Left ventricle myocardium inferior (tissue), 1 donor: ENCODE data around the gene PCDHGA2. TPM values are rescaled to one million over a fixed set of nuclear protein-coding genes. Genes with fewer than 3 reads are reported as not detected.

Experiments used
- DNase-seq: peaks from one replicate; pipeline ENCODE4 v3.0.0-alpha.2; 2020
- H3K27ac ChIP-seq: fragments of 200-600 bp; replicated peaks from 2 replicates; pipeline ENCODE4 v1.8.0; 2021
- H3K27me3 ChIP-seq: fragments of 200-600 bp; 2 replicates; pipeline ENCODE4 v1.8.0; 2021; ENCODE audit warnings: low read depth
- H3K36me3 ChIP-seq: fragments of 200-600 bp; 2 replicates; pipeline ENCODE4 v1.8.0; 2021
- H3K4me1 ChIP-seq: fragments of 200-600 bp; 2 replicates; pipeline ENCODE4 v1.8.0; 2021
- H3K4me3 ChIP-seq: fragments of 200-600 bp; 2 replicates; pipeline ENCODE4 v1.8.0; 2021; ENCODE audit warnings: mild to moderate bottlenecking, moderate library complexity
- H3K9me3 ChIP-seq: fragments of 200-600 bp; replicated peaks from 2 replicates; pipeline ENCODE4 v1.8.0; 2021
- intact Hi-C: fragments of 100-400 bp; cut with micrococcal nuclease; formaldehyde crosslinking; loops from one replicate; pipeline ENCODE4 v1.11.0; 2022
- total RNA-seq: library from RNA; stranded (reverse); fragmentation: NEBNext Ultra II Directional; extraction: Animal tissue kit (Norgen Biotek cat#: 25700); gene quantifications from one replicate; pipeline ENCODE4 v1.2.1, GENCODE V29; 2021
- TF ChIP-seq, protein P1 (sequence below): fragments of 200-600 bp; IDR thresholded peaks from 2 replicates; pipeline ENCODE4 v1.8.0; 2021; ENCODE audit warnings: antibody characterized with exemption, mild to moderate bottlenecking, borderline replicate concordance
- donor health status: DM: no; HTN: yes; CAD: no; lungs with severe emphysema.

The PCDHGA2 gene
- total RNA-seq, 1 donor from 2014 or later: 7.8 TPM

- peak overlapping the region; percentile 74 for H3K4me3 ChIP-seq
- no peak for DNase-seq
- TF ChIP-seq, protein P1, sequence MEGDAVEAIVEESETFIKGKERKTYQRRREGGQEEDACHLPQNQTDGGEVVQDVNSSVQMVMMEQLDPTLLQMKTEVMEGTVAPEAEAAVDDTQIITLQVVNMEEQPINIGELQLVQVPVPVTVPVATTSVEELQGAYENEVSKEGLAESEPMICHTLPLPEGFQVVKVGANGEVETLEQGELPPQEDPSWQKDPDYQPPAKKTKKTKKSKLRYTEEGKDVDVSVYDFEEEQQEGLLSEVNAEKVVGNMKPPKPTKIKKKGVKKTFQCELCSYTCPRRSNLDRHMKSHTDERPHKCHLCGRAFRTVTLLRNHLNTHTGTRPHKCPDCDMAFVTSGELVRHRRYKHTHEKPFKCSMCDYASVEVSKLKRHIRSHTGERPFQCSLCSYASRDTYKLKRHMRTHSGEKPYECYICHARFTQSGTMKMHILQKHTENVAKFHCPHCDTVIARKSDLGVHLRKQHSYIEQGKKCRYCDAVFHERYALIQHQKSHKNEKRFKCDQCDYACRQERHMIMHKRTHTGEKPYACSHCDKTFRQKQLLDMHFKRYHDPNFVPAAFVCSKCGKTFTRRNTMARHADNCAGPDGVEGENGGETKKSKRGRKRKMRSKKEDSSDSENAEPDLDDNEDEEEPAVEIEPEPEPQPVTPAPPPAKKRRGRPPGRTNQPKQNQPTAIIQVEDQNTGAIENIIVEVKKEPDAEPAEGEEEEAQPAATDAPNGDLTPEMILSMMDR: no peak
- peak overlapping the region; percentile 91 for H3K27ac ChIP-seq
- peaks cover 73% of the 10 kb centered on the region for H3K9me3 ChIP-seq
- H3K4me1 ChIP-seq: peaks cover 33% of the 10 kb centered on the region
- H3K36me3 ChIP-seq: peaks cover 52% of the 10 kb centered on the region
- H3K27me3 ChIP-seq: no peaks in the 10 kb centered on the region
- intact Hi-C loops: no loop called here
Observed at GRCh38 chr5:141319202-141319601, 19.4 kb upstream of the PCDHGA2 start.

- Histone ChIP-seq H3K27ac (peak overlapping the region; percentile 91), H3K9me3 (peaks cover 68% of the 10 kb centered on the region), H3K36me3 (peaks cover 52% of the 10 kb centered on the region), H3K4me1 (peaks cover 33% of the 10 kb centered on the region), H3K27me3 (no peaks in the 10 kb centered on the region), H3K4me3 (peak overlapping the region; percentile 74)
- intact Hi-C loops: no loop called here
- DNase-seq: no peak
- TF ChIP-seq, protein P1: no peak
Observed at GRCh38 chr5:141319699-141320098, 18.9 kb upstream of the PCDHGA2 start.

DNA sequence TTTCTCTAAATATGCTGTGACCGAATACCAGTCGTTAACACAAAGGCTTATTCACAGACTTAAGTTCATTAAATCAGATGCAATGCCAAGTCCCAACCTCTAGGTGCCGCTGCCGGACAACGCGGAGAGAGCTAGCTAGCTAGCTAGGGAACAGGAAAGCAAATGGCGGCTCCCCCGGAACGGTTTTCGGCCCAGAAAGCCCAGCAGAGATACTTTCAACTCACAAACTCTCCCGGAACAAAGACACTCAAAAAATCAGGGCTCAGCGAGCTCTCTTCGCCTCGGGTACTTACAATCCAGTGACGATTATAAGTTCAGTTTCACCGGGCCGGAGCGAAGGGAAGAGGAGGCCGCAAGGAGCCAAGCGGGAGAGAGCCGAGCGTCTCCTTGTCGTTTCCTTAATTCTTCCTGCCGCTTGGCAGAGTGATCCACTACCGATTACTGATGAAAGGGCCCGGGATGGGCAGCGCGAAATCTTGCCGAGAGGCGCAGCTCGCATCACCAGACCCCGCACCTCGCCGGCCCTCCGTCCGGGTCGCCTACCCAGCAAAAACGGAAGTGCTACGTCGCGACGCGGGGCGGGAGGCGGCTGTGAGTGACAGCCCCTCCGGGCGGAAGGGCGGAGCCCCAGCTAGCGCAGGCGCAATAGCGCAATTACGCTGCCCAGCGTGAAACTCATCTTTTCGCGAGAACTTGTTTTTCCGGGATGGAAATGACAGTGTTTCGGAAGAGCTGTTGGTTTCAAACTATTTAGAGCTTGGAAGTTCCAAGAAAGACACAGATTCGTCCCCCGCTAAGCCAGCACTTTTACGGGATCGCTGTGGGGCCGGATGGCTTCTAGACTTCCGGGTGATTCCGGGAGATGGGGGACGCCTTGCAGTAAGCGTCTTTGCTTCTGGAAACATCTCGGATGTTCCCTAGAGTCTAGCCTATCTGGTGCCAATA lies 18.1 kb upstream of the PCDHGA2 start, which contains the start of gene TAF7:
TSS of gene TAF7 (minus strand) at position 560 of the 945 bp plus-strand sequence. CDS start 740 bp downstream, outside the sequence.
- Histone ChIP-seq H3K27ac (peak within 1 kb of the TSS; percentile 91), H3K9me3 (peaks cover 60% of the 10 kb centered on the region), H3K36me3 (peaks cover 45% of the 10 kb centered on the region), H3K4me1 (peaks cover 33% of the 10 kb centered on the region), H3K27me3 (no peaks in the 10 kb centered on the region), H3K4me3 (peak within 1 kb of the TSS; percentile 74)
- intact Hi-C loops: no loop called here
- DNase-seq: peak; percentile 89
- TF ChIP-seq, protein P1: peak; percentile 91

DNA sequence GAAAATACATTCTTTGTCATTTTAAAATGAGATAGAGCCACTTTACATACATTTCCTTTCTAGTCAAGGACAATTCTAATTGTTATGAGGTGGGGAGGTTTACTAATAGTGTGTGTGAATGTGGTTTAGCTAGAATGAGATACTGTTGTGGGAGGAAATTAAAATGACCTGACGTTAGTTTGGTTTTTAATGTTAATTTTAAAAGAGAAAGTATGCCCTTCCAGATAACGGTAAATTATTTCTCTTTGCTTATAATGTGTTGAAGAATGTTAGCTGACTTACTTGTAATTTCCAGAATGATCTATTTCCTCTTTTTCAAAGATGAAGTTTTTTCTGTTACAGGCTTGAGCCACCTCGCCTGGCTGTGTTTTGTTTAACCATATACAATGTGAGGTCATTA lies 16.3 kb upstream of the PCDHGA2 start:
- TF ChIP-seq, protein P1: no peak
- Histone ChIP-seq H3K9me3 (peaks cover 48% of the 10 kb centered on the region), H3K4me1 (peaks cover 45% of the 10 kb centered on the region), H3K27ac (no peak overlapping the region), H3K36me3 (peaks cover 27% of the 10 kb centered on the region), H3K27me3 (no peaks in the 10 kb centered on the region), H3K4me3 (no peak overlapping the region)
- intact Hi-C loops: no loop called here
- DNase-seq: no peak

- Histone ChIP-seq H3K27me3 (no peaks in the 10 kb centered on the region), H3K27ac (peak overlapping the region; percentile 89), H3K4me1 (peaks cover 27% of the 10 kb centered on the region), H3K4me3 (peak overlapping the region; percentile 69), H3K36me3 (no peaks in the 10 kb centered on the region), H3K9me3 (peaks cover 58% of the 10 kb centered on the region)
- intact Hi-C loops: no loop called here
- TF ChIP-seq, protein P1: peak; percentile 77
- DNase-seq: peak; percentile 74
Observed at GRCh38 chr5:141326088-141326854, 12.3 kb upstream of the PCDHGA2 start.
